ENCODE data around the gene DDX23. TPM values are rescaled to one million over a fixed set of nuclear protein-coding genes. Genes with fewer than 3 reads are reported as not detected.
A peak's percentile ranks its signal among the peaks of the same experiment; 100 is the strongest.

DDX23 gene
- total RNA-seq, 2 experiments from 2014 or later, result 69.4 to 76.5 TPM

- Histone ChIP-seq H3K4me1 (ENCODE audit: insufficient read depth, low read length) (no peaks in the 10 kb centered on the region), H3K4me3 (ENCODE audit: low read length) (no peak overlapping the region), H3K36me3 (ENCODE audit: insufficient read depth, low read length) (no peaks in the 10 kb centered on the region), H3K27me3 (ENCODE audit: control insufficient read depth in 1 of 2, insufficient read depth in 2 of 2, low read length in 2 of 2) (peaks cover 16 to 22% of the 10 kb centered on the region in 2 experiments), H3K27ac (ENCODE audit: low read depth in 1 of 2, low read length in 2 of 2) (no peak overlapping the region), H3K9me3 (ENCODE audit: control insufficient read depth in 1 of 2, insufficient read depth in 1 of 2, low read length in 2 of 2) (no peaks in the 10 kb centered on the region)
- CTCF ChIA-PET, result interaction anchor here (1.1 kb wide), 1 partner anchor 30 kb away, joined by 3 read pairs; no protein-coding TSS in a partner anchor
- peaks cover 32% of the 10 kb centered on the region for H3K27me3 Mint-ChIP-seq
- ATAC-seq (ENCODE audit: poor library complexity) (no peak), DNase-seq (no peak)
- no peaks in the 10 kb centered on the region for H3K4me1 Mint-ChIP-seq (ENCODE audit: low read depth)
- H3K4me3 Mint-ChIP-seq, result no peak overlapping the region
- intact Hi-C loops (cut with DNase I, micrococcal nuclease), result no loop called here
- no peak for TF ChIP-seq CTCF (IDR thresholded peaks at IDR 0.05)
- no peaks in the 10 kb centered on the region for H3K36me3 Mint-ChIP-seq (ENCODE audit: low read depth)
- H3K27ac Mint-ChIP-seq, result no peak overlapping the region
- no peaks in the 10 kb centered on the region for H3K9me3 Mint-ChIP-seq
- POLR2A ChIA-PET, result no interaction called here
Observed at GRCh38 chr12:48883305-48884161, 31.6 kb upstream of the DDX23 start.

- no peak overlapping the region for H3K27ac ChIP-seq (ENCODE audit: low read depth in 1 of 2, low read length in 2 of 2)
- ATAC-seq (ENCODE audit: poor library complexity), result no peak
- no peak for TF ChIP-seq CTCF (IDR thresholded peaks at IDR 0.05)
- H3K36me3 ChIP-seq (ENCODE audit: insufficient read depth, low read length), result no peaks in the 10 kb centered on the region
- Mint-ChIP-seq H3K27ac (no peak overlapping the region), H3K4me1 (ENCODE audit: low read depth) (no peaks in the 10 kb centered on the region), H3K4me3 (no peak overlapping the region), H3K36me3 (ENCODE audit: low read depth) (no peaks in the 10 kb centered on the region), H3K9me3 (no peaks in the 10 kb centered on the region), H3K27me3 (peaks cover 32% of the 10 kb centered on the region)
- H3K4me1 ChIP-seq (ENCODE audit: insufficient read depth, low read length), result no peaks in the 10 kb centered on the region
- H3K4me3 ChIP-seq (ENCODE audit: low read length), result no peak overlapping the region
- no peak for DNase-seq
- H3K27me3 ChIP-seq (ENCODE audit: control insufficient read depth in 1 of 2, insufficient read depth in 2 of 2, low read length in 2 of 2), result peaks cover 16 to 22% of the 10 kb centered on the region in 2 experiments
- CTCF ChIA-PET, result interaction anchor here (1.1 kb wide), 1 partner anchor 30 kb away, joined by 3 read pairs; no protein-coding TSS in a partner anchor
- POLR2A ChIA-PET, result no interaction called here
- H3K9me3 ChIP-seq (ENCODE audit: control insufficient read depth in 1 of 2, insufficient read depth in 1 of 2, low read length in 2 of 2), result no peaks in the 10 kb centered on the region
- intact Hi-C loops (cut with DNase I, micrococcal nuclease), result no loop called here
Observed at GRCh38 chr12:48882972-48883304, 31.0 kb upstream of the DDX23 start.

- no peak for TF ChIP-seq CTCF (IDR thresholded peaks at IDR 0.05)
- Mint-ChIP-seq H3K4me3 (no peak overlapping the region), H3K9me3 (no peaks in the 10 kb centered on the region), H3K4me1 (ENCODE audit: low read depth) (no peaks in the 10 kb centered on the region), H3K36me3 (ENCODE audit: low read depth) (no peaks in the 10 kb centered on the region), H3K27me3 (peaks cover 32% of the 10 kb centered on the region), H3K27ac (no peak overlapping the region)
- no peak for ATAC-seq (ENCODE audit: poor library complexity)
- Histone ChIP-seq H3K27ac (ENCODE audit: low read depth in 1 of 2, low read length in 2 of 2) (no peak overlapping the region), H3K4me1 (ENCODE audit: insufficient read depth, low read length) (no peaks in the 10 kb centered on the region), H3K4me3 (ENCODE audit: low read length) (no peak overlapping the region), H3K27me3 (ENCODE audit: control insufficient read depth in 1 of 2, insufficient read depth in 2 of 2, low read length in 2 of 2) (peaks cover 16 to 22% of the 10 kb centered on the region in 2 experiments), H3K36me3 (ENCODE audit: insufficient read depth, low read length) (no peaks in the 10 kb centered on the region), H3K9me3 (ENCODE audit: control insufficient read depth in 1 of 2, insufficient read depth in 1 of 2, low read length in 2 of 2) (no peaks in the 10 kb centered on the region)
- intact Hi-C loops (cut with DNase I, micrococcal nuclease), result no loop called here
- DNase-seq, result peak in 2 of 14 experiments; percentile 17 to 25
- ChIA-PET CTCF (interaction anchor here (2.3 kb wide), 1 partner anchor 29 kb away, joined by 5 read pairs; no protein-coding TSS in a partner anchor), POLR2A (interaction anchor here (0.9 kb wide), 1 partner anchor 25 kb away, joined by 4 read pairs; no protein-coding TSS in a partner anchor)
Observed at GRCh38 chr12:48882315-48882687, 30.3 kb upstream of the DDX23 start.
